Measurements from ENCODE around the gene NECAB3.

NECAB3 gene

GRCh38 chr20:33696448-33696847 lies 22.2 kb upstream of the NECAB3 start:
- no peak for DNase-seq

GRCh38 chr20:33694639-33695012 lies 20.4 kb upstream of the NECAB3 start:
- DNase-seq: no peak

- peak; percentile 72 to 73 for DNase-seq
Observed at GRCh38 chr20:33693741-33694638, 19.8 kb upstream of the NECAB3 start.

- DNase-seq: no peak
Observed at GRCh38 chr20:33693289-33693688, 19.1 kb upstream of the NECAB3 start.

- no peak for DNase-seq
Observed at GRCh38 chr20:33689973-33690372, 15.7 kb upstream of the NECAB3 start.

GRCh38 chr20:33689493-33689892 lies 15.3 kb upstream of the NECAB3 start:
- DNase-seq: no peak

- no peak for DNase-seq
Observed at GRCh38 chr20:33688938-33689424, 14.8 kb upstream of the NECAB3 start.

- DNase-seq: no peak
Observed at GRCh38 chr20:33687993-33688937, 14.0 kb upstream of the NECAB3 start.

GRCh38 chr20:33687370-33687915 lies 13.2 kb upstream of the NECAB3 start:
- DNase-seq: no peak

- DNase-seq: no peak
Observed at GRCh38 chr20:33686984-33687366, 12.7 kb upstream of the NECAB3 start.

GRCh38 chr20:33686100-33686983 lies 12.1 kb upstream of the NECAB3 start, which contains the start of gene E2F1:
Gene E2F1 (minus strand): TSS chr20:33686385. CDS start chr20:33686264, 121 bp downstream.
- DNase-seq: peak; percentile 95 to 96

GRCh38 chr20:33685328-33686099 lies 11.3 kb upstream of the NECAB3 start:
- DNase-seq: peak; percentile 48 to 75

- DNase-seq: peak; percentile 78 to 90
Observed at GRCh38 chr20:33684533-33685327, 10.5 kb upstream of the NECAB3 start.

GRCh38 chr20:33681728-33682353 lies 7.6 kb upstream of the NECAB3 start:
- DNase-seq: no peak

GRCh38 chr20:33681288-33681687 lies 7.1 kb upstream of the NECAB3 start:
- no peak for DNase-seq

- DNase-seq: no peak
Observed at GRCh38 chr20:33680686-33681085, 6.5 kb upstream of the NECAB3 start.

GRCh38 chr20:33679758-33680485 lies 5.7 kb upstream of the NECAB3 start:
- DNase-seq: no peak

GRCh38 chr20:33677991-33678702 lies 3.9 kb upstream of the NECAB3 start:
- DNase-seq: no peak

All from NCI-H2081 (cell line).